NCI-H1417 treated with DMSO at 0.1 percent for 48 hours (cell line): ENCODE results near the gene ARHGAP26.

ENCODE experiments used
- DNase-seq: peaks from one replicate; lab custom pipeline; 2025; lab: John Stamatoyannopoulos, UW

Gene ARHGAP26

GRCh38 chr5:142847898-142848790 is 78.0 kb downstream of the ARHGAP26 start:
- no peak for DNase-seq

- DNase-seq, result no peak
Observed at GRCh38 chr5:142849466-142849865, 79.3 kb downstream of the ARHGAP26 start.

GRCh38 chr5:142849880-142850279 is 79.7 kb downstream of the ARHGAP26 start:
- no peak for DNase-seq

- no peak for DNase-seq
Observed at GRCh38 chr5:142851731-142852130, 81.6 kb downstream of the ARHGAP26 start.

- no peak for DNase-seq
Observed at GRCh38 chr5:142852416-142853198, 82.4 kb downstream of the ARHGAP26 start.

GRCh38 chr5:142853682-142854081 is 83.5 kb downstream of the ARHGAP26 start:
- DNase-seq, result no peak

- no peak for DNase-seq
Observed at GRCh38 chr5:142856269-142856782, 86.1 kb downstream of the ARHGAP26 start.

GRCh38 chr5:142857405-142857804 is 87.2 kb downstream of the ARHGAP26 start:
- DNase-seq, result no peak

- no peak for DNase-seq
Observed at GRCh38 chr5:142859037-142859436, 88.9 kb downstream of the ARHGAP26 start.

GRCh38 chr5:142860270-142860669 is 90.1 kb downstream of the ARHGAP26 start:
- DNase-seq, result no peak

- no peak for DNase-seq
Observed at GRCh38 chr5:142861011-142861410, 90.8 kb downstream of the ARHGAP26 start.

- no peak for DNase-seq
Observed at GRCh38 chr5:142862594-142862993, 92.4 kb downstream of the ARHGAP26 start.

GRCh38 chr5:142863856-142864255 is 93.7 kb downstream of the ARHGAP26 start:
- no peak for DNase-seq

GRCh38 chr5:142864290-142865260 is 94.4 kb downstream of the ARHGAP26 start:
- DNase-seq, result no peak

GRCh38 chr5:142865631-142866030 is 95.5 kb downstream of the ARHGAP26 start:
- no peak for DNase-seq

- DNase-seq, result peak; percentile 4
Observed at GRCh38 chr5:142866563-142867275, 96.5 kb downstream of the ARHGAP26 start.

GRCh38 chr5:142869886-142870285 is 99.7 kb downstream of the ARHGAP26 start:
- no peak for DNase-seq

- no peak for DNase-seq
Observed at GRCh38 chr5:142870532-142871362, 100.6 kb downstream of the ARHGAP26 start.

GRCh38 chr5:142871363-142872193 is 101.4 kb downstream of the ARHGAP26 start:
- DNase-seq, result no peak
